ENCODE results near the gene POLR2F.

GRCh38 chr22:37998543-37998942, 45.0 kb downstream of the POLR2F start:
- TF ChIP-seq POLR2AphosphoS5 (IDR thresholded peaks at IDR 0.05) (no peak), CTCF (IDR thresholded peaks at IDR 0.05; ENCODE audit: poor library complexity, severe bottlenecking) (no peak), EZH2 (IDR thresholded peaks at IDR 0.05; ENCODE audit: borderline replicate concordance, insufficient read depth, low read length, poor library complexity, severe bottlenecking) (no peak), EP300 (conservative IDR thresholded peaks at IDR 0.05; ENCODE audit: poor library complexity, severe bottlenecking) (no peak)
